HG02973 (cell line): ENCODE data around the gene MTURN.

Source experiments
- ATAC-seq: cut with Tn5 transposase; IDR thresholded peaks from one replicate; pipeline ENCODE4 v1.9.1; 2021; ENCODE audit warnings: moderate library complexity; ENCODE audit not compliant: unreplicated experiment

Gene MTURN

GRCh38 chr7:30159698-30160143 lies 24.9 kb downstream of the MTURN start:
- ATAC-seq = no peak

GRCh38 chr7:30160329-30160728 lies 25.5 kb downstream of the MTURN start:
- no peak for ATAC-seq

GRCh38 chr7:30162133-30162532 lies 27.3 kb downstream of the MTURN start:
- ATAC-seq = no peak

GRCh38 chr7:30162622-30163124 lies 27.9 kb downstream of the MTURN start:
- no peak for ATAC-seq

GRCh38 chr7:30163231-30163894 lies 28.6 kb downstream of the MTURN start:
- no peak for ATAC-seq

GRCh38 chr7:30164567-30164966 lies 29.8 kb downstream of the MTURN start:
- no peak for ATAC-seq

GRCh38 chr7:30165590-30165989 lies 30.8 kb downstream of the MTURN start:
- no peak for ATAC-seq

- ATAC-seq = no peak
Observed at GRCh38 chr7:30166155-30166840, 31.5 kb downstream of the MTURN start.

- ATAC-seq = no peak
Observed at GRCh38 chr7:30166841-30167235, 32.1 kb downstream of the MTURN start.

- no peak for ATAC-seq
Observed at GRCh38 chr7:30167901-30168300, 33.1 kb downstream of the MTURN start.

- no peak for ATAC-seq
Observed at GRCh38 chr7:30168835-30169573, 34.2 kb downstream of the MTURN start.

- no peak for ATAC-seq
Observed at GRCh38 chr7:30169579-30169978, 34.8 kb downstream of the MTURN start.

GRCh38 chr7:30170476-30171205 lies 35.9 kb downstream of the MTURN start:
- no peak for ATAC-seq

GRCh38 chr7:30171766-30172447 lies 37.1 kb downstream of the MTURN start:
- no peak for ATAC-seq

GRCh38 chr7:30172451-30172850 lies 37.7 kb downstream of the MTURN start:
- no peak for ATAC-seq

- no peak for ATAC-seq
Observed at GRCh38 chr7:30173058-30173897, 38.5 kb downstream of the MTURN start.

- no peak for ATAC-seq
Observed at GRCh38 chr7:30175180-30175579, 40.4 kb downstream of the MTURN start.

GRCh38 chr7:30175636-30176147 lies 40.9 kb downstream of the MTURN start:
- ATAC-seq = no peak

- ATAC-seq = no peak
Observed at GRCh38 chr7:30176463-30177109, 41.8 kb downstream of the MTURN start.
